GM23338 (cell line): ENCODE measurements around the gene SLC17A7. TPM values are rescaled to one million over a fixed set of nuclear protein-coding genes. Genes with fewer than 3 reads are reported as not detected.

Experiments
- ATAC-seq: fragments of 200-7000 bp; cut with Tn5 transposase; 3 replicates; pipeline ENCODE4 v1.9.1; 2020
- DNase-seq: peaks from one replicate; pipeline ENCODE4 v3.0.0-alpha.2; 2015; ENCODE audit warnings: low spot score
- H2AFZ ChIP-seq: fragments of 200-600 bp; sonication (generic); 2 replicates; pipeline ENCODE4 v1.8.0; 2016; ENCODE audit warnings: antibody characterized with exemption, mild to moderate bottlenecking, moderate library complexity
- H3F3A ChIP-seq: fragments of 200-600 bp; sonication (generic); replicated peaks from 2 replicates; pipeline ENCODE4 v1.8.0; 2017; ENCODE audit warnings: antibody characterized with exemption, mixed run types, low read depth
- H3K27ac ChIP-seq: fragments of 200-600 bp; sonication (generic); 2 replicates; pipeline ENCODE4 v1.6.1; 2016; ENCODE audit warnings: low read depth
- H3K27me3 ChIP-seq: fragments of 200-600 bp; sonication (generic); 2 replicates; pipeline ENCODE4 v1.8.0; 2016; ENCODE audit warnings: mild to moderate bottlenecking, mixed run types, moderate library complexity; ENCODE audit not compliant: insufficient read depth
- H3K36me3 ChIP-seq: fragments of 200-600 bp; sonication (generic); 2 replicates; pipeline ENCODE4 v1.8.0; 2016; ENCODE audit warnings: mild to moderate bottlenecking; ENCODE audit not compliant: insufficient read depth
- H3K4me1 ChIP-seq: fragments of 200-600 bp; sonication (generic); 2 replicates; pipeline ENCODE4 v1.8.0; 2016; ENCODE audit warnings: mild to moderate bottlenecking, moderate library complexity; ENCODE audit not compliant: insufficient read depth
- H3K4me2 ChIP-seq: fragments of 200-600 bp; sonication (generic); 2 replicates; pipeline ENCODE4 v1.7.1; 2017; ENCODE audit warnings: mixed run types
- H3K4me3 ChIP-seq: fragments of 200-600 bp; sonication (generic); 2 replicates; pipeline ENCODE4 v1.6.1; 2016; ENCODE audit warnings: mixed run types
- H3K79me2 ChIP-seq: fragments of 200-600 bp; sonication (generic); replicated peaks from 2 replicates; pipeline ENCODE4 v1.8.0; 2017; ENCODE audit warnings: mild to moderate bottlenecking; ENCODE audit not compliant: insufficient read depth
- H3K9me2 ChIP-seq: fragments of 200-600 bp; sonication (generic); 2 replicates; pipeline ENCODE4 v1.8.0; 2017; ENCODE audit not compliant: insufficient read depth
- H4K20me1 ChIP-seq: fragments of 200-600 bp; sonication (generic); replicated peaks from 2 replicates; pipeline ENCODE4 v1.8.0; 2017; ENCODE audit warnings: mild to moderate bottlenecking; ENCODE audit not compliant: insufficient read depth
- H3K27ac Mint-ChIP-seq: 2 replicates; pipeline ENCODE4 v1.8.0; 2020; ENCODE audit warnings: inconsistent platforms, mild to moderate bottlenecking, moderate library complexity, mixed read lengths
- H3K27me3 Mint-ChIP-seq: 3 replicates; pipeline ENCODE4 v1.8.0; 2022; ENCODE audit warnings: low read depth, mild to moderate bottlenecking, moderate library complexity, mixed read lengths, inconsistent platforms; ENCODE audit not compliant: insufficient read depth, poor library complexity
- H3K36me3 Mint-ChIP-seq: 3 replicates; pipeline ENCODE4 v1.8.0; 2021; ENCODE audit warnings: low read depth, mild to moderate bottlenecking, inconsistent platforms, moderate library complexity, mixed read lengths
- H3K4me1 Mint-ChIP-seq: 3 replicates; pipeline ENCODE4 v1.8.0; 2020; ENCODE audit warnings: mild to moderate bottlenecking, inconsistent platforms, mixed read lengths
- H3K4me3 Mint-ChIP-seq: 3 replicates; pipeline ENCODE4 v1.8.0; 2021; ENCODE audit warnings: moderate library complexity, mild to moderate bottlenecking, inconsistent platforms, mixed read lengths
- H3K9me3 Mint-ChIP-seq: 3 replicates; pipeline ENCODE4 v1.8.0; 2020; ENCODE audit warnings: moderate library complexity, mild to moderate bottlenecking, inconsistent platforms, mixed read lengths
- CREB1 ChIP-seq: fragments of 250-450 bp; sonication (Bioruptor Pico); IDR thresholded peaks from 2 replicates; pipeline ENCODE4 v1.5.0; 2020; ENCODE audit warnings: low read depth, mild to moderate bottlenecking, moderate library complexity
- CTCF ChIP-seq, 2 experiments: fragments of 200-600 bp in 1 of 2; sonication (generic) in 1 of 2; conservative IDR thresholded peaks; 2 replicates each; pipeline versions ENCODE4 v1.5.1 to v1.6.1; 2016 to 2017; ENCODE audit warnings: antibody characterized with exemption in 2 of 2, low read depth in 2 of 2, mild to moderate bottlenecking in 2 of 2, moderate library complexity in 1 of 2
- ETS1 ChIP-seq: IDR thresholded peaks from 2 replicates; pipeline ENCODE4 v1.6.1; 2016; ENCODE audit warnings: antibody characterized with exemption
- EZH2 ChIP-seq: fragments of 200-600 bp; sonication (generic); IDR thresholded peaks from one replicate; pipeline ENCODE4 v1.8.0; 2017; ENCODE audit warnings: antibody characterized with exemption, mild to moderate bottlenecking, low read depth; ENCODE audit not compliant: unreplicated experiment
- JUNB ChIP-seq: IDR thresholded peaks from one replicate; pipeline ENCODE4 v1.6.1; 2016; ENCODE audit warnings: antibody characterized with exemption; ENCODE audit not compliant: unreplicated experiment
- NANOG ChIP-seq: IDR thresholded peaks from 2 replicates; pipeline ENCODE4 v1.6.1; 2016; ENCODE audit warnings: antibody characterized with exemption, borderline replicate concordance
- STAT1 ChIP-seq: IDR thresholded peaks from one replicate; pipeline ENCODE4 v1.6.1; 2016; ENCODE audit warnings: antibody characterized with exemption; ENCODE audit not compliant: unreplicated experiment
- ZNF114 ChIP-seq: fragments of 250-450 bp; sonication (Bioruptor Pico); IDR thresholded peaks from 2 replicates; pipeline ENCODE4 v1.5.0; 2020; ENCODE audit warnings: mild to moderate bottlenecking, moderate library complexity
- ZNF331 ChIP-seq: fragments of 250-450 bp; sonication (Bioruptor Pico); IDR thresholded peaks from 2 replicates; pipeline ENCODE4 v1.5.0; 2020; ENCODE audit warnings: low read depth, mild to moderate bottlenecking, moderate library complexity
- ZNF462 ChIP-seq: fragments of 250-450 bp; sonication (Bioruptor Pico); IDR thresholded peaks from 2 replicates; pipeline ENCODE4 v1.5.0; 2020; ENCODE audit warnings: mild to moderate bottlenecking, moderate library complexity
- polyA plus RNA-seq: library from polyadenylated mRNA; unstranded; fragments of >200 nt; fragmentation: Nextera tagmentation; extraction: Ambion mirVana; gene quantifications from 2 replicates; pipeline ENCODE4 v1.2.1, GENCODE V29; 2016
- total RNA-seq: library from RNA; depleted of rRNA; stranded (reverse); fragments of >200 nt; shearing (Covaris generic); gene quantifications from 2 replicates; pipeline ENCODE4 v1.2.3, GENCODE V29; 2014

Gene SLC17A7
- total and polyA plus RNA-seq, 2 experiments from 2014 or later, result 0.90 to 1.5 TPM

GRCh38 chr19:49382639-49383038 is 58.7 kb downstream of the SLC17A7 start (continued):
- TF ChIP-seq ZNF462 (CRISPR knock-in tag), result no peak
- no peak for TF ChIP-seq EZH2
- TF ChIP-seq CREB1 (CRISPR knock-in tag), result no peak
- TF ChIP-seq CTCF (conservative IDR thresholded peaks at IDR 0.05; ENCODE audit: low read depth in 2 of 2), result no peak
- no peak for TF ChIP-seq ZNF114

GRCh38 chr19:49380391-49380790 is 60.9 kb downstream of the SLC17A7 start:
- Mint-ChIP-seq H3K27ac (no peak overlapping the region), H3K9me3 (peaks cover 2% of the 10 kb centered on the region; the same call in 1 of the 3 replicates), H3K4me3 (no peak overlapping the region), H3K27me3 (peaks cover 4% of the 10 kb centered on the region), H3K36me3 (no peaks in the 10 kb centered on the region; the same call in 2 of the 3 replicates), H3K4me1 (no peaks in the 10 kb centered on the region)
- H3F3A ChIP-seq, result no peaks in the 10 kb centered on the region
- no peak overlapping the region for H2AFZ ChIP-seq
- no peaks in the 10 kb centered on the region for H4K20me1 ChIP-seq
- no peaks in the 10 kb centered on the region for H3K4me1 ChIP-seq
- no peak for ATAC-seq
- no peak overlapping the region for H3K4me2 ChIP-seq
- H3K79me2 ChIP-seq, result no peaks in the 10 kb centered on the region
- no peaks in the 10 kb centered on the region for H3K9me2 ChIP-seq
- no peak overlapping the region for H3K27ac ChIP-seq
- no peaks in the 10 kb centered on the region for H3K36me3 ChIP-seq
- no peak overlapping the region for H3K4me3 ChIP-seq
- no peak for DNase-seq
- no peak for TF ChIP-seq ZNF114
- TF ChIP-seq CTCF (conservative IDR thresholded peaks at IDR 0.05; ENCODE audit: low read depth in 2 of 2), result no peak
- TF ChIP-seq ETS1, result no peak
- no peak for TF ChIP-seq JUNB
- no peak for TF ChIP-seq CREB1 (CRISPR knock-in tag)
- no peak for TF ChIP-seq ZNF331
- no peak for TF ChIP-seq STAT1
- no peak for TF ChIP-seq NANOG
- no peaks in the 10 kb centered on the region for H3K27me3 ChIP-seq
